ENCODE results near the gene ULK2.

The ULK2 gene

DNA sequence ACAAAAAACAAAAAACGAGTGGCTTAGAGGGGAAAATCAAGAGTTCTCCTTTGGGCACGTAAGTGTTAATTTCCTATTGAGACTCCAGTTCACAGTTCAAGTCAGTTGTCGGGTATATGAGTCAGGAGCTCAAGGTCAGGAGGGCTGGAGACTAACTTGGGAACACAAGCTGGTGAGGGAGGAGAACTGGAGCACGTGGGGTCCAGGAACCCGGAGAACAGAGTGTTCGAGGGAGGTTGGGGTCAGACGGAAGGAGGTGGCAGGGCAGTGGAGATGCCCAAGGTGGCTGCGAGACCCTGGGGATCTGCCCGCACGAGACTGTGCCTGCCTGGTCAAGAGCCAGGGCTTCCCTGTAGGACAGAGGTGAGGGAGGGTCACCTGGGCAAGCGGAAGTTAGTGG lies 131.7 kb downstream of the ULK2 start:
- TF ChIP-seq YY1 (IDR thresholded peaks at IDR 0.05; ENCODE audit: insufficient read depth, insufficient read length) (no peak), SUZ12 (IDR thresholded peaks at IDR 0.05; ENCODE audit: extremely low read depth, insufficient read depth, insufficient read length) (no peak), ZNF274 (IDR thresholded peaks at IDR 0.05; ENCODE audit: low read depth, low read length) (no peak)
- Histone ChIP-seq H3K4me3 (ENCODE audit: insufficient read length, low read depth) (no peak overlapping the region), H3K27me3 (ENCODE audit: insufficient read depth, insufficient read length) (no peaks in the 10 kb centered on the region), H3K9me3 (ENCODE audit: insufficient read depth, low read length) (no peaks in the 10 kb centered on the region), H3K9ac (ENCODE audit: insufficient read length, low read depth) (no peak overlapping the region), H3K4me1 (ENCODE audit: insufficient read depth, insufficient read length) (no peaks in the 10 kb centered on the region), H3K36me3 (ENCODE audit: insufficient read depth, insufficient read length, low read length) (no peaks in the 10 kb centered on the region)
- no peak for DNase-seq (ENCODE audit: low read depth, low spot score)

DNA sequence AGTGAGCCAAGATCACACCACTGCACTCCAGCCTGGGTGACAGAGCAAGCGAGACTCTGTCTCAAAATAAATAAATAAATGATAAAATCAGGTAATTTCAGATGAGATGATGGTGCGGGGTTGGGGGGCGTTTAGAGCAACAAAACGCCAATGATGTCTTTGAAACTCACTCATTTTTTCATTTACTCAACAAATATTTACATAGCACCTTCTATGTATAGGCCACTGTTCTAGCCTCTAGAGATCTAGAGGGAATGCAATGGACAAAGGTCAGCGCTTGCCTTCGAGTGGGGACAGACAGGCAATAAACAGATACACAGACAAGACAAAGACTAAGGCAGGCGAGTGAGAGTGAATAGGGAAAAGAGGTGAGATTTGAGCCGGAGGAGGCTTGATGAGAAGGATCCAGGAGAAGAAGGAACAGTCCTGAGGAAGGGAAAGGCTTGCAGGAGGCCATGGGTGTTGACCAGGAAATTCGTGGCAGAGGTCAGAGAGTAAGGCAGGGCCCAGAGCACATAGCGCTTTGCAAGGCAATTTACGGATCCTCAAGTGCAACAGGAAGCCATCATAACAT lies 133.7 kb downstream of the ULK2 start:
- no peak overlapping the region for H3K4me3 ChIP-seq (ENCODE audit: insufficient read length, low read depth)
- H3K9me3 ChIP-seq (ENCODE audit: insufficient read depth, low read length): no peaks in the 10 kb centered on the region
- H3K4me1 ChIP-seq (ENCODE audit: insufficient read depth, insufficient read length): no peaks in the 10 kb centered on the region
- H3K9ac ChIP-seq (ENCODE audit: insufficient read length, low read depth): no peak overlapping the region
- no peaks in the 10 kb centered on the region for H3K36me3 ChIP-seq (ENCODE audit: insufficient read depth, insufficient read length, low read length)
- no peak for DNase-seq (ENCODE audit: low read depth, low spot score)
- TF ChIP-seq ZNF274 (IDR thresholded peaks at IDR 0.05; ENCODE audit: low read depth, low read length) (no peak), SUZ12 (IDR thresholded peaks at IDR 0.05; ENCODE audit: extremely low read depth, insufficient read depth, insufficient read length) (no peak), YY1 (IDR thresholded peaks at IDR 0.05; ENCODE audit: insufficient read depth, insufficient read length) (no peak)
- no peaks in the 10 kb centered on the region for H3K27me3 ChIP-seq (ENCODE audit: insufficient read depth, insufficient read length)

DNA sequence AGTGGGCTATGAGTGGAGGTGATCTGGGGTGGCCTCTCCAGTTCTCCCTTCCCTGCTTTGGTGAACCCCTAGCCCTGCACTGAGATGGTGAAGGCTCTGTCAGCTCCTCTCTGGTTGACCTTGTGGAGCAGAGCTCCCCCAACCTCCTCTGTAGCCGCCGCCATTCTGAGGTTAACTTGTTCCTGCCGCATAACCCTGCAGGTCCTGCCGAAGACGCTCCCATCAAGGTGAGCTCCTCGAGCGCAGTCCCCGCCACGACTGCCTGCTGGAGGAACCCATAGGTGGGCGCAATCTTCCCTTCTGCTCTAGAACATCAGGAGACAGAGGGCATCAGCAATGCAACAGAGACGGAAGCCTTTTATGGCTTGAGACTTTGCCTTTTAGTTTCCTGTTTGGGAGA lies 136.1 kb downstream of the ULK2 start:
- no peak for DNase-seq (ENCODE audit: low read depth, low spot score)
- TF ChIP-seq ZNF274 (IDR thresholded peaks at IDR 0.05; ENCODE audit: low read depth, low read length): no peak
- no peak for TF ChIP-seq YY1 (IDR thresholded peaks at IDR 0.05; ENCODE audit: insufficient read depth, insufficient read length)
- TF ChIP-seq SUZ12 (IDR thresholded peaks at IDR 0.05; ENCODE audit: extremely low read depth, insufficient read depth, insufficient read length): no peak
- H3K9me3 ChIP-seq (ENCODE audit: insufficient read depth, low read length): no peaks in the 10 kb centered on the region
- H3K27me3 ChIP-seq (ENCODE audit: insufficient read depth, insufficient read length): no peaks in the 10 kb centered on the region
- no peaks in the 10 kb centered on the region for H3K4me1 ChIP-seq (ENCODE audit: insufficient read depth, insufficient read length)
- no peak overlapping the region for H3K4me3 ChIP-seq (ENCODE audit: insufficient read length, low read depth)
- H3K9ac ChIP-seq (ENCODE audit: insufficient read length, low read depth): no peak overlapping the region
- no peaks in the 10 kb centered on the region for H3K36me3 ChIP-seq (ENCODE audit: insufficient read depth, insufficient read length, low read length)

DNA sequence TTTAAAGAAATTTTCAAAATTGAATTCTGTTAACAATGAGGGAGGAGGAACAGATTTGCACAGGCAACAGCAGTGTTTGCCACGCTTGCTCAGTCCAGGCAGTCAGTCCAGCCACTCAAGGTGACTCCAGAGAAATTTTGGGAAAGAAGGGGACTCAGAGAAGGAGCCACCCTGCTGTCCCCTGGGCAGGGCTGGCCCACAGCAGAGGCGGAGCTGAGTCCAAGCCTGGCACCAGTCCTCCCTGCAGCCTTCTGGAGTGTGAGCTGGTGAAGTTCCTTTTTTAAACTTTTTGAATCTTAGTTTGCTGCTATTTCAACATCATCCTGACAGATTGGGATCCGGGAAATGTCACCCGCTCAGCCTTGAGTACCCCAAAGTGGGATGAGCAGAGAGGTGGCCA lies 136.9 kb downstream of the ULK2 start:
- TF ChIP-seq YY1 (IDR thresholded peaks at IDR 0.05; ENCODE audit: insufficient read depth, insufficient read length) (no peak), ZNF274 (IDR thresholded peaks at IDR 0.05; ENCODE audit: low read depth, low read length) (no peak), SUZ12 (IDR thresholded peaks at IDR 0.05; ENCODE audit: extremely low read depth, insufficient read depth, insufficient read length) (no peak)
- H3K4me3 ChIP-seq (ENCODE audit: insufficient read length, low read depth): no peak overlapping the region
- no peak overlapping the region for H3K9ac ChIP-seq (ENCODE audit: insufficient read length, low read depth)
- H3K36me3 ChIP-seq (ENCODE audit: insufficient read depth, insufficient read length, low read length): no peaks in the 10 kb centered on the region
- H3K9me3 ChIP-seq (ENCODE audit: insufficient read depth, low read length): no peaks in the 10 kb centered on the region
- no peaks in the 10 kb centered on the region for H3K27me3 ChIP-seq (ENCODE audit: insufficient read depth, insufficient read length)
- no peaks in the 10 kb centered on the region for H3K4me1 ChIP-seq (ENCODE audit: insufficient read depth, insufficient read length)
- DNase-seq (ENCODE audit: low read depth, low spot score): no peak

DNA sequence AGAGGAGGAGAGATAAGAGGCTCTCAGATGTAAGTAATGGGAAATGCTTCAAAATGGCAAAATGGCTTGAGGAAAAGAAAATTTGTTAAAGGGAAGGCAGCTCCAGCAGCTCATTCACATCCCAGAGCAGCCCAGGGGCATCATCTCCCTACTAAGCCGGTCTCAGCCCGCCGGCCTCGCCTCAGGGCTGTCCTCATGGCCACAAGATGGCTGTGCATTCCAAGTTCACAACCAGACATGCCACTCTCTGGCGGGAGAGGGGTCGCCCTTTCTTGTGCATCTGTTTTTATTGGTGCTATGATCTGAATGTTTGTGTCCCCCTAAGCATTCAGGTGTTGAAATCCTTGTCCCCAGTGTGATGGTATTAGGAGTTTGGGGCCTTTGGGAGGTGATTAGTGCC lies 137.8 kb downstream of the ULK2 start:
- TF ChIP-seq SUZ12 (IDR thresholded peaks at IDR 0.05; ENCODE audit: extremely low read depth, insufficient read depth, insufficient read length) (no peak), ZNF274 (IDR thresholded peaks at IDR 0.05; ENCODE audit: low read depth, low read length) (no peak), YY1 (IDR thresholded peaks at IDR 0.05; ENCODE audit: insufficient read depth, insufficient read length) (no peak)
- Histone ChIP-seq H3K4me1 (ENCODE audit: insufficient read depth, insufficient read length) (no peaks in the 10 kb centered on the region), H3K9ac (ENCODE audit: insufficient read length, low read depth) (no peak overlapping the region), H3K27me3 (ENCODE audit: insufficient read depth, insufficient read length) (no peaks in the 10 kb centered on the region), H3K4me3 (ENCODE audit: insufficient read length, low read depth) (no peak overlapping the region), H3K9me3 (ENCODE audit: insufficient read depth, low read length) (no peaks in the 10 kb centered on the region), H3K36me3 (ENCODE audit: insufficient read depth, insufficient read length, low read length) (no peaks in the 10 kb centered on the region)
- no peak for DNase-seq (ENCODE audit: low read depth, low spot score)

DNA sequence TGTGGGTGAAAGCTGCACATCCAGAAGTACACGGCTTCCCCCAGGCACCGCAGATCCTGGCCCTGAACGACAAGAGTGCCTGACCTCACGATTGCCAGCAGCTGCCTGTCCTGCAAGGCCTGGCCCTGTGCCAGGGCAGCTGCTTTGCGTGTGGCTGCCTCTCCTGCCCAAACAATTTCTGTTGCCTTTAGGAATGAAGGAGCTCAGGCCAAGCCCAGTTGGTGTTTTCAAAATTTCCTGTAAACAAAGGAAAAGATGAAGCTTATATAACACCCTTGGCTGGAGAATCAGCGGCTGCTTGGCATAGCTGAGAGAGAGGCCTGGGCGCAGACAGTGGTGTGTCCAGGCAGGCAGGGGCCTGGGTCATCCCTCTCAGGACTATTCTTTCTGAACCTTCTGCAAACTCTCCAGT lies 139.6 kb downstream of the ULK2 start:
- Histone ChIP-seq H3K4me1 (ENCODE audit: insufficient read depth, insufficient read length) (no peaks in the 10 kb centered on the region), H3K27me3 (ENCODE audit: insufficient read depth, insufficient read length) (no peaks in the 10 kb centered on the region), H3K4me3 (ENCODE audit: insufficient read length, low read depth) (no peak overlapping the region), H3K9ac (ENCODE audit: insufficient read length, low read depth) (no peak overlapping the region), H3K36me3 (ENCODE audit: insufficient read depth, insufficient read length, low read length) (no peaks in the 10 kb centered on the region), H3K9me3 (ENCODE audit: insufficient read depth, low read length) (no peaks in the 10 kb centered on the region)
- no peak for DNase-seq (ENCODE audit: low read depth, low spot score)
- TF ChIP-seq ZNF274 (IDR thresholded peaks at IDR 0.05; ENCODE audit: low read depth, low read length) (no peak), YY1 (IDR thresholded peaks at IDR 0.05; ENCODE audit: insufficient read depth, insufficient read length) (no peak), SUZ12 (IDR thresholded peaks at IDR 0.05; ENCODE audit: extremely low read depth, insufficient read depth, insufficient read length) (no peak)

DNA sequence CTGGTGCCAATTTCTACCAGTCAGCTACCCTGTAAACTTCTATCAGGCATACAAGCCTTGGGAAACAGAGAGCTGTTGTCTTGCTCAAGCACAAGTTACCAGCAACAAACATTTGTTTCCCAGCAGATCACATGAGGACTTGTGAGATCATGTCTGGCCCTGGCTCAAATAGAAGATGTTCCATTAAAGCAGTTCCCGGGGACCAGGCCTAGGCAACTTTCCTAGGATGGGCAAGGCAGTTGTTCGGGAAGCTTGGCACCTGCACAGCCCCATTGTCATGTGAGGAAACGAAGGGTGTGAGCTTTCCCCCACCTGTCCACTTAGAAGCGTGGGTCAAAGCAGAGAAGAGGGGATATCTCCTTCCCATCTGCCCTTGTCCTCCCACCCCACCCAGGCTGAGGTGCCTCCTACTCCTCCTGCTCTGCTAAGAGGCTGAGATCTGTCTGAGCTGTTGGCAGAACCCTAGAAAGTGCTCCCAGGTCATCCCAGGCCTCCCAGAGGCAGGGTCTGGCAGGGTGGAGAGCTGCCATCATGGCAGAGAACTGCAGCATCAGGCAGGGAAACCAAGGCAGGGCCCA lies 140.1 kb downstream of the ULK2 start:
- TF ChIP-seq ZNF274 (IDR thresholded peaks at IDR 0.05; ENCODE audit: low read depth, low read length): no peak
- no peak for TF ChIP-seq YY1 (IDR thresholded peaks at IDR 0.05; ENCODE audit: insufficient read depth, insufficient read length)
- TF ChIP-seq SUZ12 (IDR thresholded peaks at IDR 0.05; ENCODE audit: extremely low read depth, insufficient read depth, insufficient read length): no peak
- Histone ChIP-seq H3K4me3 (ENCODE audit: insufficient read length, low read depth) (no peak overlapping the region), H3K36me3 (ENCODE audit: insufficient read depth, insufficient read length, low read length) (no peaks in the 10 kb centered on the region), H3K9me3 (ENCODE audit: insufficient read depth, low read length) (no peaks in the 10 kb centered on the region), H3K9ac (ENCODE audit: insufficient read length, low read depth) (no peak overlapping the region), H3K27me3 (ENCODE audit: insufficient read depth, insufficient read length) (no peaks in the 10 kb centered on the region), H3K4me1 (ENCODE audit: insufficient read depth, insufficient read length) (no peaks in the 10 kb centered on the region)
- no peak for DNase-seq (ENCODE audit: low read depth, low spot score)
